SU-DHL-6 (cell line): ENCODE measurements around the gene S100A14.
"Not testable (repeated sequence)": the region's sequence is repeated elsewhere in the genome, so short reads cannot be mapped to it uniquely, and the experiment has no call there.

ENCODE experiments used
- H2AFZ ChIP-seq: fragments of 200-600 bp; sonication (generic); 2 replicates; pipeline ENCODE4 v1.6.1; 2014; ENCODE audit warnings: low read depth, mild to moderate bottlenecking, moderate library complexity, mixed read lengths, antibody characterized with exemption, low read length; ENCODE audit not compliant: severe bottlenecking
- H3F3A ChIP-seq: fragments of 200-600 bp; shearing (Covaris generic); 2 replicates; pipeline ENCODE4 v1.6.0; 2016; ENCODE audit warnings: antibody characterized with exemption, mild to moderate bottlenecking; ENCODE audit not compliant: insufficient read depth
- H3K27ac ChIP-seq: fragments of 200-600 bp; sonication (generic); 2 replicates; pipeline ENCODE4 v1.5.1; 2016; ENCODE audit warnings: low read depth, mild to moderate bottlenecking, low read length, moderate library complexity, mixed read lengths
- H3K27me3 ChIP-seq: fragments of 200-600 bp; sonication (generic), shearing (Covaris generic); 2 replicates; pipeline ENCODE4 v1.6.0; 2014; ENCODE audit warnings: mild to moderate bottlenecking, low read length
- H3K36me3 ChIP-seq: fragments of 200-600 bp; sonication (generic); 2 replicates; pipeline ENCODE4 v1.6.1; 2014; ENCODE audit warnings: mild to moderate bottlenecking, low read length, mixed read lengths
- H3K4me2 ChIP-seq: fragments of 300-600, 200-600 bp; shearing (Covaris generic), sonication (generic); 2 replicates; pipeline ENCODE4 v1.6.0; 2014; ENCODE audit warnings: low read length, low read depth, mild to moderate bottlenecking; ENCODE audit not compliant: poor library complexity, severe bottlenecking
- H3K4me3 ChIP-seq: fragments of 200-600 bp; sonication (generic); 2 replicates; pipeline ENCODE4 v1.5.1; 2014; ENCODE audit warnings: antibody characterized with exemption, low read length, mild to moderate bottlenecking, mixed read lengths; ENCODE audit not compliant: insufficient read depth, poor library complexity, severe bottlenecking
- H3K79me2 ChIP-seq: fragments of 200-600 bp; sonication (generic); 2 replicates; pipeline ENCODE4 v1.6.1; 2014; ENCODE audit warnings: mild to moderate bottlenecking, low read length, moderate library complexity; ENCODE audit not compliant: insufficient read depth
- H3K9ac ChIP-seq: fragments of 200-600 bp; sonication (generic); 2 replicates; pipeline ENCODE4 v1.7.0; 2014; ENCODE audit warnings: mild to moderate bottlenecking, low read length
- H3K9me2 ChIP-seq: fragments of 200-600 bp; sonication (generic); replicated peaks from 2 replicates; pipeline ENCODE4 v1.6.1; 2014; ENCODE audit warnings: low read length; ENCODE audit not compliant: insufficient read depth
- H3K9me3 ChIP-seq: fragments of 200-600 bp; sonication (generic); 2 replicates; pipeline ENCODE4 v1.6.1; 2014; ENCODE audit warnings: low read length, mixed read lengths; ENCODE audit not compliant: insufficient read depth
- H4K20me1 ChIP-seq: fragments of 200-600 bp; sonication (generic); 2 replicates; pipeline ENCODE4 v1.6.1; 2014; ENCODE audit warnings: low read depth, mild to moderate bottlenecking, antibody characterized with exemption, low read length, moderate library complexity, mixed read lengths
- CTCF ChIP-seq: fragments of 200-600 bp; sonication (generic); IDR thresholded peaks from one replicate; pipeline ENCODE4 v1.5.1; 2017; ENCODE audit warnings: antibody characterized with exemption, mild to moderate bottlenecking, low read length, moderate library complexity; ENCODE audit not compliant: insufficient read depth, poor library complexity, severe bottlenecking
- EZH2phosphoT487 ChIP-seq: fragments of 200-600 bp; sonication (generic), shearing (Covaris generic); conservative IDR thresholded peaks from 2 replicates; pipeline ENCODE4 v1.6.1; 2018; ENCODE audit warnings: mild to moderate bottlenecking, antibody characterized with exemption, low read length, moderate library complexity, mixed read lengths

Gene S100A14

DNA sequence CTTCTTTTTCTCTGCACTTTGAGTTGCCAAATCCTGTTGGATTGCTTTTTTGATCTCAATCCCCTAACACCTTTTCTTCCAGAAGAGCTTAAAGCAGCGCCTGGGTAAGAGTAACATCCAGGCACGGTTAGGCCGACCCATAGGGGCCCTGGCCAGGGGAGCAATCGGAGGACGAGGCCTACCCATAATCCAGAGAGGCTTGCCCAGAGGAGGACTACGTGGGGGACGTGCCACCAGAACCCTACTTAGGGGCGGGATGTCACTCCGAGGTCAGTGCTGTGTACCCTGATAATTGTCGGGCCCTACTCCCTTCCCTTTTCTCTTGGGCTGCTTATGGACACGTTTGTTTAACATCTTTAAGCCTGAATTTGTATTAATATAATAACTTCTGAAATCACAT, 26.0 kb upstream of the S100A14 start:
- Histone ChIP-seq H2AFZ (no peak overlapping the region), H3K9me2 (no peaks in the 10 kb centered on the region), H3K4me2 (no peak overlapping the region), H3F3A (peaks cover 20% of the 10 kb centered on the region; the same call in 1 of the 2 replicates), H3K9me3 (no peaks in the 10 kb centered on the region), H3K27me3 (no peaks in the 10 kb centered on the region), H3K79me2 (no peaks in the 10 kb centered on the region), H3K36me3 (peaks cover 55% of the 10 kb centered on the region), H3K4me3 (no peak overlapping the region), H4K20me1 (no peaks in the 10 kb centered on the region), H3K9ac (no peak overlapping the region), H3K27ac (no peak overlapping the region)
- TF ChIP-seq CTCF (no peak), EZH2phosphoT487 (no peak)

GRCh38 chr1:153640861-153641260, 24.7 kb upstream of the S100A14 start:
- H3K4me3 ChIP-seq: no peak overlapping the region
- no peaks in the 10 kb centered on the region for H3K27me3 ChIP-seq
- no peak for TF ChIP-seq CTCF
- no peak for TF ChIP-seq EZH2phosphoT487
- no peaks in the 10 kb centered on the region for H4K20me1 ChIP-seq
- H2AFZ ChIP-seq: no peak overlapping the region
- no peak overlapping the region for H3K9ac ChIP-seq
- H3K9me2 ChIP-seq: no peaks in the 10 kb centered on the region
- no peak overlapping the region for H3K4me2 ChIP-seq
- H3K36me3 ChIP-seq: peaks cover 68% of the 10 kb centered on the region
- peaks cover 12% of the 10 kb centered on the region for H3K79me2 ChIP-seq
- H3K27ac ChIP-seq: no peak overlapping the region
- H3F3A ChIP-seq: peaks cover 28% of the 10 kb centered on the region; the same call in 1 of the 2 replicates
- H3K9me3 ChIP-seq: no peaks in the 10 kb centered on the region

DNA sequence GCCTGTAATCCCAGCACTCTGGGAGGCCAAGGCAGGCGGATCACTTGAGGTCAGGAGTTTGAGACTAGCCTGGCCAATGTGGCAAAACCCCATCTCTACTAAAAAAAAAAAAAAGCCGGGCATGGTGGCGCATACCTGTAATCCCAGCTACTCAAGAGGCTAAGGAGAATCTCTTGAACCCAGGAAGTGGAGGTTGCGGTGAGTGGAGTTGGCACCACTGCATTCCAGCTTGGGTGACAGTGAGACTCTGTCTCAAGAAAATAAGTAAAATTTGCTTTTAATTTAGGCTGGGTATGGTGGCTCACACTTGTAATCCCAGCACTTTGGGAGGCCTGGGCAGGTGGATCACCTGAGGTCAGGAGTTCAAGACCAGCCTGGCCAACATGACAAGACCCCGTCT, 24.1 kb upstream of the S100A14 start:
- H3K9me3 ChIP-seq, H3K9me2 ChIP-seq, H3K9ac ChIP-seq, H4K20me1 ChIP-seq, H3K4me3 ChIP-seq, H3K4me2 ChIP-seq, H3K27me3 ChIP-seq, H2AFZ ChIP-seq, H3K27ac ChIP-seq: not testable (repeated sequence)
- H3K36me3 ChIP-seq: peaks cover 68% of the 10 kb centered on the region
- peaks cover 26% of the 10 kb centered on the region; the same call in 1 of the 2 replicates for H3F3A ChIP-seq
- peaks cover 18% of the 10 kb centered on the region for H3K79me2 ChIP-seq

DNA sequence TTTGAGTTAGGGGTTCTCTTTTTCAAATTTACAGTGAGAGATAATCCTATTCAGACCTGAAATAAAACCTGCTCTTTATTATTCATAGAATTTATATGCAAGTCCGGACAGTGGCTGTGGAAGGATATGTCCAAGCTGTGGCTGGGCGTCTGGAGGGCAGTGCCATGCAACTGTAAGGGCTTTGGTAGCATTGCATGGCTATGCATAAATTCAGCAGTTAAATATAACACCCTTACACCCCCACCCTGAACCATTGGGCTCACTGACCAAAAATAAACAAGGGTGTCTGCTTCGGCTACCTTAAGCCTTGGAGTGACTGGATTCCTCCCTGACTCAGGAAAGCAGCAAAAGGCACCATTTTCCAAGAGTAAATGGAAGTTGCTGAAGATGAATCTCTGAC, 23.2 kb upstream of the S100A14 start:
- no peak overlapping the region for H3K4me2 ChIP-seq
- H3K27ac ChIP-seq: no peak overlapping the region
- peaks cover 24% of the 10 kb centered on the region; the same call in 1 of the 2 replicates for H3F3A ChIP-seq
- H3K9me2 ChIP-seq: no peaks in the 10 kb centered on the region
- H3K4me3 ChIP-seq: no peak overlapping the region
- TF ChIP-seq CTCF (no peak), EZH2phosphoT487 (no peak)
- peaks cover 60% of the 10 kb centered on the region for H3K36me3 ChIP-seq
- H3K27me3 ChIP-seq: no peaks in the 10 kb centered on the region
- H3K9me3 ChIP-seq: no peaks in the 10 kb centered on the region
- H3K79me2 ChIP-seq: peaks cover 27% of the 10 kb centered on the region
- H4K20me1 ChIP-seq: no peaks in the 10 kb centered on the region
- H2AFZ ChIP-seq: no peak overlapping the region
- H3K9ac ChIP-seq: no peak overlapping the region
